Mesendoderm (in vitro differentiated cells): ENCODE data around the gene CAND2.
A peak's percentile ranks its signal among the peaks of the same experiment; 100 is the strongest.

Source experiments
- DNase-seq: peaks from one replicate; pipeline ENCODE4 v3.0.0; 2013
- H2AK5ac ChIP-seq: 2 replicates; pipeline ENCODE4 v1.6.1; 2013; ENCODE audit warnings: low read length, inconsistent platforms
- H2BK120ac ChIP-seq: 2 replicates; pipeline ENCODE4 v1.6.1; 2013; ENCODE audit warnings: low read depth, mild to moderate bottlenecking, low read length, moderate library complexity, mixed read lengths
- H2BK15ac ChIP-seq: replicated peaks from 2 replicates; pipeline ENCODE4 v1.6.1; 2013; ENCODE audit warnings: low read depth, mild to moderate bottlenecking, moderate library complexity
- H2BK5ac ChIP-seq: 2 replicates; pipeline ENCODE4 v1.6.1; 2013; ENCODE audit warnings: low read length, inconsistent platforms
- H3K18ac ChIP-seq: 2 replicates; pipeline ENCODE4 v1.6.1; 2013; ENCODE audit warnings: mild to moderate bottlenecking, low read length, mixed read lengths
- H3K23ac ChIP-seq: one replicate; pipeline ENCODE4 v1.6.1; 2013; ENCODE audit warnings: low read length
- H3K27ac ChIP-seq: 2 replicates; pipeline ENCODE4 v1.5.1; 2013; ENCODE audit warnings: low read depth, mild to moderate bottlenecking, inconsistent platforms, low read length, moderate library complexity
- H3K27me3 ChIP-seq: 2 replicates; pipeline ENCODE4 v1.6.1; 2013; ENCODE audit warnings: low read length, control low read depth, mild to moderate bottlenecking, inconsistent platforms; ENCODE audit not compliant: insufficient read depth, poor library complexity
- H3K36me3 ChIP-seq: 2 replicates; pipeline ENCODE4 v1.6.1; 2013; ENCODE audit warnings: low read length, inconsistent platforms; ENCODE audit not compliant: control insufficient read depth, insufficient read depth
- H3K4ac ChIP-seq: one replicate; pipeline ENCODE4 v1.6.1; 2013; ENCODE audit warnings: low read depth, mild to moderate bottlenecking, low read length, moderate library complexity
- H3K4me1 ChIP-seq: 2 replicates; pipeline ENCODE4 v1.6.1; 2013; ENCODE audit warnings: low read depth, low read length, inconsistent platforms; ENCODE audit not compliant: control insufficient read depth
- H3K4me2 ChIP-seq: 2 replicates; pipeline ENCODE4 v1.6.1; 2013; ENCODE audit warnings: low read length
- H3K4me3 ChIP-seq: 2 replicates; pipeline ENCODE4 v1.5.1; 2013; ENCODE audit warnings: mild to moderate bottlenecking, low read length
- H3K56ac ChIP-seq: one replicate; pipeline ENCODE4 v1.6.1; 2013; ENCODE audit warnings: low read length
- H3K79me1 ChIP-seq: 2 replicates; pipeline ENCODE4 v1.6.1; 2013; ENCODE audit warnings: low read length, inconsistent platforms
- H3K79me2 ChIP-seq: 2 replicates; pipeline ENCODE4 v1.6.1; 2013; ENCODE audit warnings: mild to moderate bottlenecking, low read length; ENCODE audit not compliant: control insufficient read depth, insufficient read depth
- H3K9ac ChIP-seq: 2 replicates; pipeline ENCODE4 v1.6.1; 2013; ENCODE audit warnings: low read length, inconsistent platforms
- H4K5ac ChIP-seq: one replicate; pipeline ENCODE4 v1.6.1; 2013; ENCODE audit warnings: low read length
- H4K8ac ChIP-seq: one replicate; pipeline ENCODE4 v1.6.1; 2013; ENCODE audit warnings: low read depth, mild to moderate bottlenecking, control low read depth, low read length, moderate library complexity
- WGBS: extraction: QIAGEN DNeasy Blood & Tissue Kit; methylation state at CpG from one replicate; pipeline ENCODE4 v1.1.7; 2013; ENCODE audit warnings: low lambda C conversion rate, missing lambda C conversion rate; ENCODE audit not compliant: insufficient coverage; ENCODE audit errors: extremely low coverage; 5-methylcytosine and 5-hydroxymethylcytosine counted together

Gene CAND2

GRCh38 chr3:12756635-12757034, 39.8 kb upstream of the CAND2 start:
- Histone ChIP-seq H3K4ac (no peak overlapping the region), H2BK15ac (no peak overlapping the region), H3K23ac (no peak overlapping the region), H2BK5ac (no peak overlapping the region), H3K79me2 (no peaks in the 10 kb centered on the region), H4K5ac (no peak overlapping the region), H4K8ac (no peak overlapping the region), H3K4me2 (no peak overlapping the region), H3K56ac (no peak overlapping the region), H3K79me1 (no peaks in the 10 kb centered on the region), H3K18ac (no peak overlapping the region), H3K9ac (no peak overlapping the region), H3K4me3 (no peak overlapping the region), H2AK5ac (no peak overlapping the region), H3K27me3 (no peaks in the 10 kb centered on the region), H3K4me1 (peaks cover 5% of the 10 kb centered on the region), H3K27ac (no peak overlapping the region), H2BK120ac (no peak overlapping the region), H3K36me3 (no peaks in the 10 kb centered on the region)
- no peak for DNase-seq
- WGBS = no CpG with 5 or more reads among the region's 3 CpGs

DNA sequence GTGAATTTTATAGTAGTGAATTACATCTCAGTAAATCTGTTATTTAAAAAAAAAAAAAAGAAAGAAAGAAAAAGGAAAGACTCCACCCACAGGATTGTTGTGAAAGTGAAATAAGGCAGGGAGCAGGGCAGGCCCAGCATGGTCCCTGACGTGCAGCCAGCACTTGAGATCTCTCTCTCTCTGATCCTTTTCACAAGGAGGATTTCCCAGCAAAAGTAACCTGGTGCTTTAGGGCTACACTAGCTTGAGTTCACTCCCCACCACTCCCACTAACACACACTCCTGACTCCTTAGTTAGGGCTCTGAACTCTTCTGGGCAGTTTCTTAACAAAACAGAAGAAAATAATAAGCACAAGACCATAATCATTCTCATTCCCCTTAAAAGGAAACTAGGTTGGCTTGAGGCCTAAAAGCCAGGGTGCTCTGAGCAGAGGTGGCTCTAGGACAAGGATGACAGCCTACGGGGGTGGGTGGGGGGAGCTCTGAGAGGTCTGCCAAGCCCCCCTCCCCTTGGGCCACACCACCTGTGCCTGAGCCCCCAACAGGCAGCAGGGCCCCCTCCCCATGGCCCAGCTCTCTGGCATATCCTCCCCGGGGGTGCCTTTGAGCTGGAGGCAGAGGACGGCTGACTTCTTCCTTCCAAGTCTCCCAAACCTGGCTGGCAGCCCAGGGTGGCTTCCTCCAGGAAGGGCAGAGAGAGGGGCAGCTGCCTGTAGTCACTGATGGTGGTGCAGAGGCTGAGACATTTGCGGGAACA, 38.3 kb upstream of the CAND2 start:
- H3K4me1 ChIP-seq = peaks cover 5% of the 10 kb centered on the region
- no peak overlapping the region for H3K18ac ChIP-seq
- no peak overlapping the region for H4K8ac ChIP-seq
- H3K9ac ChIP-seq = no peak overlapping the region
- H2AK5ac ChIP-seq = no peak overlapping the region
- no peaks in the 10 kb centered on the region for H3K79me2 ChIP-seq
- no peak overlapping the region for H3K23ac ChIP-seq
- H3K36me3 ChIP-seq = no peaks in the 10 kb centered on the region
- H3K56ac ChIP-seq = no peak overlapping the region
- no peak for DNase-seq
- H3K79me1 ChIP-seq = no peaks in the 10 kb centered on the region
- H2BK15ac ChIP-seq = no peak overlapping the region
- H4K5ac ChIP-seq = no peak overlapping the region
- no peak overlapping the region for H3K4ac ChIP-seq
- no peak overlapping the region for H2BK120ac ChIP-seq
- H3K4me2 ChIP-seq = no peak overlapping the region
- no CpG with 5 or more reads among the region's 5 CpGs for WGBS
- H2BK5ac ChIP-seq = no peak overlapping the region
- H3K27me3 ChIP-seq = no peaks in the 10 kb centered on the region
- no peak overlapping the region for H3K4me3 ChIP-seq
- no peak overlapping the region for H3K27ac ChIP-seq

- Histone ChIP-seq H4K8ac (no peak within 1 kb of the TSS), H4K5ac (no peak within 1 kb of the TSS), H3K27ac (no peak within 1 kb of the TSS), H3K4me1 (peaks cover 5% of the 10 kb centered on the region), H3K9ac (no peak within 1 kb of the TSS), H3K79me1 (no peaks in the 10 kb centered on the region), H3K18ac (no peak within 1 kb of the TSS), H3K23ac (no peak within 1 kb of the TSS), H2BK5ac (peak within 1 kb of the TSS; percentile 25), H2BK15ac (no peak within 1 kb of the TSS), H3K4me3 (no peak within 1 kb of the TSS), H3K56ac (peak within 1 kb of the TSS; percentile 80), H3K79me2 (no peaks in the 10 kb centered on the region), H2BK120ac (no peak within 1 kb of the TSS), H3K4me2 (no peak within 1 kb of the TSS), H2AK5ac (no peak within 1 kb of the TSS), H3K4ac (no peak within 1 kb of the TSS), H3K27me3 (no peaks in the 10 kb centered on the region), H3K36me3 (no peaks in the 10 kb centered on the region)
- WGBS = no CpG with 5 or more reads among the region's 10 CpGs
- peak; percentile 92 for DNase-seq
Measured at GRCh38 chr3:12759097-12759679, 37.3 kb upstream of the CAND2 start, which contains the start of gene TMEM40. TSS of gene TMEM40 (minus strand) at chr3:12759259. CDS start at chr3:12749832, 9,427 bp downstream.

DNA sequence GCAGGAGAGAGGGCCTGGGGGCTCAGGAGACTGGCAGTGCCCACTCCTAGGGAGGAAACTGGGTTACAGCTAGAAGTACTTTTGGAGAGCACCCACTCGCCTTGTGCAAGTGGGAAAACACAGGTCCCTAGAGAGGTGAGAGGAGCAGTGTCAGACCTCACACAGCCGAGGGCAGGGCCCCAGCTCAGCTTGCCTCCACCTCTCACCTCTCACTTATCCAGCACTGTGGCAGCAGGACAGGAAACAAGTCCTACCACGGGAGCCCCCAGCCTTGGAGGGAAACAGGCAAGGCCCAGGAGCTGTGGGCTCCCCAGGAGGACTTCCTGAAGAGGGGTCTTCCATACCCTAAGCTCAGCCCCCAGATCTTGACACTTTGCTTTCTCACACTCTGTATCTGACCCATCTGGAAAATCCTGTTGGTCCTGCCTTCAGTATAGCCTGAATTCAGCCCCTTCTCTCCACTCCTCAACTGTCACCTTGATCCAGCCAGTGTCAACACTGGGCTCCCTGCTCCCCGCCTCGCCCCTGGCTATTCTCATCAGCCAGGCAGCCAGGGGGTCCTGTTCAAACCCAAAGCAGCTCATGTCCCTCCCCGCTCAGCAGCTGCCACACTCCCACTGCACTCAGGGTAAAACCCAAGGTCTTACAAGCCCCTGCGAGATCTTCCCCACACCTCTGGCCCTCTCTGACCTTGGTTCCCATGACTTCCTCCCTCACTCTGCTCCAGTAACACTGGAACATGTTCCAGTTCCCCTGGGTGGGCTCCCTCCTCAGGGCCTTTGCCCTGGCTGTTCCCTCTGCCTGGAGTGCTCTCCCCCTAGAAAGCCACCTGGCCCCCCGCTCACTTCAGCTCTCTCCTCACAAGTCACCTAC, 36.6 kb upstream of the CAND2 start:
- H2BK15ac ChIP-seq = no peak overlapping the region
- no peaks in the 10 kb centered on the region for H3K79me1 ChIP-seq
- H3K23ac ChIP-seq = no peak overlapping the region
- no peak overlapping the region for H3K27ac ChIP-seq
- H3K79me2 ChIP-seq = no peaks in the 10 kb centered on the region
- no CpG with 5 or more reads among the region's 8 CpGs for WGBS
- no peak overlapping the region for H2BK120ac ChIP-seq
- no peak overlapping the region for H3K4ac ChIP-seq
- peak overlapping the region; percentile 80 for H3K56ac ChIP-seq
- H3K4me2 ChIP-seq = no peak overlapping the region
- peaks cover 5% of the 10 kb centered on the region for H3K4me1 ChIP-seq
- no peak overlapping the region for H3K9ac ChIP-seq
- DNase-seq = peak; percentile 33
- no peak overlapping the region for H3K18ac ChIP-seq
- no peak overlapping the region for H3K4me3 ChIP-seq
- no peaks in the 10 kb centered on the region for H3K36me3 ChIP-seq
- H4K5ac ChIP-seq = no peak overlapping the region
- no peaks in the 10 kb centered on the region for H3K27me3 ChIP-seq
- H2AK5ac ChIP-seq = no peak overlapping the region
- H4K8ac ChIP-seq = no peak overlapping the region
- peak overlapping the region; percentile 25 for H2BK5ac ChIP-seq

- H4K5ac ChIP-seq = no peak overlapping the region
- no peaks in the 10 kb centered on the region for H3K27me3 ChIP-seq
- no peak overlapping the region for H2BK15ac ChIP-seq
- no peak for DNase-seq
- H3K79me1 ChIP-seq = no peaks in the 10 kb centered on the region
- H2BK120ac ChIP-seq = no peak overlapping the region
- no CpG with 5 or more reads among the region's 8 CpGs for WGBS
- H2AK5ac ChIP-seq = no peak overlapping the region
- H3K36me3 ChIP-seq = no peaks in the 10 kb centered on the region
- no peak overlapping the region for H3K56ac ChIP-seq
- H3K4ac ChIP-seq = no peak overlapping the region
- H3K4me1 ChIP-seq = peaks cover 5% of the 10 kb centered on the region
- no peak overlapping the region for H2BK5ac ChIP-seq
- H3K23ac ChIP-seq = no peak overlapping the region
- H4K8ac ChIP-seq = no peak overlapping the region
- no peaks in the 10 kb centered on the region for H3K79me2 ChIP-seq
- no peak overlapping the region for H3K9ac ChIP-seq
- no peak overlapping the region for H3K4me3 ChIP-seq
- no peak overlapping the region for H3K18ac ChIP-seq
- no peak overlapping the region for H3K4me2 ChIP-seq
- H3K27ac ChIP-seq = no peak overlapping the region
Measured at GRCh38 chr3:12764171-12764776, 32.2 kb upstream of the CAND2 start.
